ENCODE data around the gene OR4D6. TPM values are rescaled to one million over a fixed set of nuclear protein-coding genes. Genes with fewer than 3 reads are reported as not detected.

Gene OR4D6
- total RNA-seq, 1 donor from 2014 or later = not detected

Other genes with a start within 250 kb of the OR4D6 start
- gene MPEG1, start 244.0 kb upstream of the OR4D6 start, total RNA-seq = 0.05 TPM in 1 of 2 replicates, not detected in the other
- gene OR5AN1, start 98.1 kb upstream of the OR4D6 start, total RNA-seq = not detected in 2 replicates
- gene OR5A2, start 30.5 kb upstream of the OR4D6 start, total RNA-seq = not detected in 2 replicates
- gene OR5A1, start 20.5 kb upstream of the OR4D6 start, total RNA-seq = not detected in 2 replicates
- gene OR4D10, start 16.4 kb downstream of the OR4D6 start, total RNA-seq = not detected in 2 replicates
- not detected in 2 replicates for gene OR4D11, start 46.6 kb downstream of the OR4D6 start, total RNA-seq
- not detected in 2 replicates for gene OR4D9, start 54.6 kb downstream of the OR4D6 start, total RNA-seq
- gene OSBP, start 158.8 kb downstream of the OR4D6 start, total RNA-seq = 40.3 and 42.3 TPM in 2 replicates
- gene PATL1, start 212.1 kb downstream of the OR4D6 start, total RNA-seq = 51.3 and 51.5 TPM in 2 replicates

Measured in T-helper 2 cell treated with Interferon-gamma antibody and Interleukin-4, amounts not matched to agents 100 ng/mL and 5 ng/mL, for 36 hours (primary cell).